GM18505 (cell line): ENCODE results near the gene MST1.

Experiments used
- ATAC-seq: cut with Tn5 transposase; IDR thresholded peaks from one replicate; pipeline ENCODE4 v1.9.1; 2021; ENCODE audit not compliant: unreplicated experiment
- POLR2A ChIP-seq: IDR thresholded peaks from 4 replicates; pipeline ENCODE4 v1.6.1; 2011; ENCODE audit warnings: borderline replicate concordance; ENCODE audit not compliant: insufficient read depth, insufficient read length; ENCODE audit errors: extremely low read depth

The MST1 gene

GRCh38 chr3:49723296-49723627 is 34.0 kb upstream of the MST1 start:
- TF ChIP-seq POLR2A, result no peak
- no peak for ATAC-seq

GRCh38 chr3:49722896-49723295 is 33.6 kb upstream of the MST1 start:
- ATAC-seq, result no peak
- TF ChIP-seq POLR2A, result no peak

GRCh38 chr3:49721896-49722781 is 32.9 kb upstream of the MST1 start:
- TF ChIP-seq POLR2A, result no peak
- ATAC-seq, result no peak

GRCh38 chr3:49721596-49721895 is 32.3 kb upstream of the MST1 start:
- TF ChIP-seq POLR2A, result no peak
- ATAC-seq, result no peak

GRCh38 chr3:49720855-49721595 is 31.8 kb upstream of the MST1 start:
- ATAC-seq, result no peak

GRCh38 chr3:49719214-49719884 is 30.1 kb upstream of the MST1 start, which contains the start of gene AMIGO3:
TSS of gene AMIGO3 (minus strand) at chr3:49719684. CDS start at chr3:49719465, 219 bp downstream.
- TF ChIP-seq POLR2A, result peak; percentile 85
- ATAC-seq, result peak; percentile 36

More at GRCh38 chr3:49720855-49721595, 31.8 kb upstream of the MST1 start:
- no peak for TF ChIP-seq POLR2A

- ATAC-seq, result no peak
These were observed 29.6 kb upstream of the MST1 start for GRCh38 chr3:49718858-49719213.

GRCh38 chr3:49717959-49718857 is 28.9 kb upstream of the MST1 start:
- no peak for TF ChIP-seq POLR2A
- ATAC-seq, result no peak

More at GRCh38 chr3:49718858-49719213, 29.6 kb upstream of the MST1 start:
- TF ChIP-seq POLR2A, result no peak

- TF ChIP-seq POLR2A, result no peak
- ATAC-seq, result no peak
These were observed 28.1 kb upstream of the MST1 start for GRCh38 chr3:49717211-49717958.

GRCh38 chr3:49716691-49717210 is 27.5 kb upstream of the MST1 start:
- ATAC-seq, result no peak
- no peak for TF ChIP-seq POLR2A

GRCh38 chr3:49716169-49716568 is 26.9 kb upstream of the MST1 start:
- TF ChIP-seq POLR2A, result no peak
- no peak for ATAC-seq

- peak; percentile 16 for TF ChIP-seq POLR2A
- ATAC-seq, result no peak
These were observed 26.4 kb upstream of the MST1 start for GRCh38 chr3:49715611-49716121.
